HEK293 (cell line): Measurements from ENCODE around the gene EGR2.

ENCODE experiments used
- GLI4 ChIP-seq: fragments of 450-650 bp; formaldehyde crosslinking; IDR thresholded peaks from 2 replicates; pipeline ENCODE4 v1.5.1; 2016; ENCODE audit warnings: missing biosample characterization, missing genetic modification characterization
- ZNF24 ChIP-seq: fragments of 450-650 bp; formaldehyde crosslinking; IDR thresholded peaks from 2 replicates; pipeline ENCODE4 v1.5.1; 2016; ENCODE audit warnings: missing biosample characterization, missing genetic modification characterization
- ZNF350 ChIP-seq: fragments of 450-650 bp; formaldehyde crosslinking; IDR thresholded peaks from 2 replicates; pipeline ENCODE4 v1.5.0; 2017; ENCODE audit warnings: missing biosample characterization, mild to moderate bottlenecking, missing genetic modification characterization
- ZNF658 ChIP-seq: fragments of 450-650 bp; formaldehyde crosslinking; IDR thresholded peaks from 2 replicates; pipeline ENCODE4; 2016; ENCODE audit warnings: missing biosample characterization, missing genetic modification characterization
- TF ChIP-seq, protein P1 (sequence below): fragments of 450-650 bp; formaldehyde crosslinking; IDR thresholded peaks from 2 replicates; pipeline ENCODE4 v1.5.1; 2016; ENCODE audit warnings: missing biosample characterization, missing genetic modification characterization, low read depth

- no peak for TF ChIP-seq ZNF658 (tag by site-specific recombination)
- TF ChIP-seq, protein P1, sequence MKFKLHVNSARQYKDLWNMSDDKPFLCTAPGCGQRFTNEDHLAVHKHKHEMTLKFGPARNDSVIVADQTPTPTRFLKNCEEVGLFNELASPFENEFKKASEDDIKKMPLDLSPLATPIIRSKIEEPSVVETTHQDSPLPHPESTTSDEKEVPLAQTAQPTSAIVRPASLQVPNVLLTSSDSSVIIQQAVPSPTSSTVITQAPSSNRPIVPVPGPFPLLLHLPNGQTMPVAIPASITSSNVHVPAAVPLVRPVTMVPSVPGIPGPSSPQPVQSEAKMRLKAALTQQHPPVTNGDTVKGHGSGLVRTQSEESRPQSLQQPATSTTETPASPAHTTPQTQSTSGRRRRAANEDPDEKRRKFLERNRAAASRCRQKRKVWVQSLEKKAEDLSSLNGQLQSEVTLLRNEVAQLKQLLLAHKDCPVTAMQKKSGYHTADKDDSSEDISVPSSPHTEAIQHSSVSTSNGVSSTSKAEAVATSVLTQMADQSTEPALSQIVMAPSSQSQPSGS (tag by site-specific recombination): no peak
- no peak for TF ChIP-seq GLI4 (tag by site-specific recombination)
- TF ChIP-seq ZNF24 (tag by site-specific recombination): no peak
- no peak for TF ChIP-seq ZNF350 (tag by site-specific recombination)
These were observed 36.5 kb downstream of the EGR2 start for GRCh38 chr10:62779487-62780248.
